Lung (tissue), 12 donors: Measurements from ENCODE around the gene RARS1. TPM values are rescaled to one million over a fixed set of nuclear protein-coding genes. Genes with fewer than 3 reads are reported as not detected.
A peak's percentile ranks its signal among the peaks of the same experiment; 100 is the strongest.

Experiments
- ATAC-seq: fragments of 200-7000 bp; cut with Tn5 transposase; one replicate; pipeline ENCODE4 v1.9.1; 2020; ENCODE audit warnings: moderate number of reproducible peaks; ENCODE audit not compliant: insufficient read depth, low FRiP score
- DNase-seq, 3 donors: peaks; one replicate each; pipeline ENCODE4 v3.0.0-alpha.2; 2013 to 2017
- H3K27ac ChIP-seq, 2 donors: one replicate each; pipeline ENCODE4 v1.5.1; 2013; ENCODE audit warnings: mild to moderate bottlenecking in 2 of 2, moderate library complexity in 2 of 2, control low read depth in 1 of 2, inconsistent platforms in 1 of 2, low read depth in 1 of 2, low read length in 1 of 2
- H3K27me3 ChIP-seq, 3 donors: one replicate each; pipeline ENCODE4 v1.5.1; 2013; ENCODE audit warnings: low read length in 2 of 3; ENCODE audit not compliant: control insufficient read depth in 3 of 3, insufficient read depth in 3 of 3
- H3K36me3 ChIP-seq, 4 donors: one replicate each; pipeline ENCODE4 v1.5.1; 2013; ENCODE audit warnings: low read length in 4 of 4, mild to moderate bottlenecking in 1 of 4, moderate library complexity in 1 of 4; ENCODE audit not compliant: control insufficient read depth in 4 of 4, insufficient read depth in 4 of 4
- H3K4me1 ChIP-seq, 5 donors: one replicate each; pipeline ENCODE4 v1.5.1; 2013; ENCODE audit warnings: low read length in 5 of 5, mild to moderate bottlenecking in 2 of 5, moderate library complexity in 1 of 5; ENCODE audit not compliant: control insufficient read depth in 5 of 5, insufficient read depth in 5 of 5
- H3K4me3 ChIP-seq: one replicate; pipeline ENCODE4 v1.5.1; 2013; ENCODE audit warnings: mild to moderate bottlenecking, control low read depth, moderate library complexity
- H3K9ac ChIP-seq, 2 donors: one replicate each; pipeline ENCODE4 v1.5.1; 2013; ENCODE audit warnings: low read length in 2 of 2, control low read depth in 1 of 2; ENCODE audit not compliant: insufficient read depth in 1 of 2
- H3K9me3 ChIP-seq, 4 donors: one replicate each; pipeline ENCODE4 v1.5.1; 2013; ENCODE audit warnings: low read length in 3 of 4, mild to moderate bottlenecking in 1 of 4, moderate library complexity in 1 of 4; ENCODE audit not compliant: control insufficient read depth in 4 of 4, insufficient read depth in 3 of 4
- WGBS, 2 donors: extraction: QIAGEN DNeasy Blood & Tissue Kit; methylation state at CpG; one replicate each; pipeline ENCODE4 v1.1.7; 2013; 5-methylcytosine and 5-hydroxymethylcytosine counted together
- polyA plus RNA-seq, 2 donors: library from polyadenylated mRNA; stranded (reverse); fragments of 200-250 nt; gene quantifications; one replicate each; pipeline ENCODE4 v1.2.1, GENCODE V29; 2013
- total RNA-seq, 2 donors: library from RNA; depleted of rRNA in 1 of 2; stranded (reverse); fragments of >200 nt in 1 of 2; gene quantifications; one replicate each; pipeline ENCODE4 v1.2.1, GENCODE V29; 2014 to 2021
- TF ChIP-seq, protein P1 (sequence below): IDR thresholded peaks from 2 replicates; pipeline ENCODE4 v1.5.1; 2012; ENCODE audit warnings: mild to moderate bottlenecking; ENCODE audit errors: control extremely low read depth, extremely low read depth
- donor health status: control.
- donor health status: control.
- donor health status: Bipolar disorder and iron deficiency.
- donor health status: healthy.
- donor health status: DM: yes; HTN: yes; CAD: no.

The RARS1 gene
- total and polyA plus RNA-seq, 4 donors: 28.5 to 116 (median 47.7) TPM

- no peaks in the 10 kb centered on the region for H3K9me3 ChIP-seq
- peaks cover 0 to 2% (median 0%) of the 10 kb centered on the region in 4 donors for H3K36me3 ChIP-seq
- DNase-seq (peak in 2 of 3 donors; percentile 53 to 67), ATAC-seq (no peak)
- H3K9ac ChIP-seq: no peak overlapping the region
- peaks cover 0 to 7% (median 0%) of the 10 kb centered on the region in 5 donors for H3K4me1 ChIP-seq
- H3K27ac ChIP-seq: no peak overlapping the region
- H3K27me3 ChIP-seq: no peaks in the 10 kb centered on the region
- TF ChIP-seq, protein P1, sequence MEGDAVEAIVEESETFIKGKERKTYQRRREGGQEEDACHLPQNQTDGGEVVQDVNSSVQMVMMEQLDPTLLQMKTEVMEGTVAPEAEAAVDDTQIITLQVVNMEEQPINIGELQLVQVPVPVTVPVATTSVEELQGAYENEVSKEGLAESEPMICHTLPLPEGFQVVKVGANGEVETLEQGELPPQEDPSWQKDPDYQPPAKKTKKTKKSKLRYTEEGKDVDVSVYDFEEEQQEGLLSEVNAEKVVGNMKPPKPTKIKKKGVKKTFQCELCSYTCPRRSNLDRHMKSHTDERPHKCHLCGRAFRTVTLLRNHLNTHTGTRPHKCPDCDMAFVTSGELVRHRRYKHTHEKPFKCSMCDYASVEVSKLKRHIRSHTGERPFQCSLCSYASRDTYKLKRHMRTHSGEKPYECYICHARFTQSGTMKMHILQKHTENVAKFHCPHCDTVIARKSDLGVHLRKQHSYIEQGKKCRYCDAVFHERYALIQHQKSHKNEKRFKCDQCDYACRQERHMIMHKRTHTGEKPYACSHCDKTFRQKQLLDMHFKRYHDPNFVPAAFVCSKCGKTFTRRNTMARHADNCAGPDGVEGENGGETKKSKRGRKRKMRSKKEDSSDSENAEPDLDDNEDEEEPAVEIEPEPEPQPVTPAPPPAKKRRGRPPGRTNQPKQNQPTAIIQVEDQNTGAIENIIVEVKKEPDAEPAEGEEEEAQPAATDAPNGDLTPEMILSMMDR: no peak
- WGBS, 2 donors: 88 to 90% methylated on average over 4 of the region's 4 CpGs
- H3K4me3 ChIP-seq: no peak overlapping the region
Observed at GRCh38 chr5:168443950-168444700, 42.1 kb upstream of the RARS1 start.

- Histone ChIP-seq H3K9me3 (no peaks in the 10 kb centered on the region), H3K36me3 (peaks cover 0 to 2% (median 0%) of the 10 kb centered on the region in 4 donors), H3K4me3 (no peak overlapping the region), H3K27me3 (no peaks in the 10 kb centered on the region), H3K4me1 (peaks cover 0 to 7% (median 0%) of the 10 kb centered on the region in 5 donors), H3K27ac (no peak overlapping the region), H3K9ac (no peak overlapping the region)
- TF ChIP-seq, protein P1: no peak
- ATAC-seq: no peak
- DNase-seq: no peak
- WGBS, 2 donors: 87 to 88% methylated on average over 10 of the region's 10 CpGs
Observed at GRCh38 chr5:168446983-168447619, 39.2 kb upstream of the RARS1 start.

- H3K36me3 ChIP-seq: peaks cover 0 to 2% (median 0%) of the 10 kb centered on the region in 4 donors
- 87% methylated on average over 4 of the region's 4 CpGs for WGBS, 2 donors
- peaks cover 0 to 7% (median 0%) of the 10 kb centered on the region in 5 donors for H3K4me1 ChIP-seq
- H3K4me3 ChIP-seq: no peak overlapping the region
- H3K27ac ChIP-seq: no peak overlapping the region
- peak; percentile 44 to 53 (median 48) for DNase-seq
- TF ChIP-seq, protein P1: no peak
- no peak for ATAC-seq
- H3K9ac ChIP-seq: no peak overlapping the region
- no peaks in the 10 kb centered on the region for H3K9me3 ChIP-seq
- H3K27me3 ChIP-seq: no peaks in the 10 kb centered on the region
Observed at GRCh38 chr5:168447808-168448207, 38.5 kb upstream of the RARS1 start.
